Right lobe of liver (tissue), 6 donors: ENCODE measurements around the gene KCNJ11. TPM values are rescaled to one million over a fixed set of nuclear protein-coding genes. Genes with fewer than 3 reads are reported as not detected.

ENCODE experiments used
- ATAC-seq, 4 donors: fragments of 200-7000 bp; cut with Tn5 transposase; one replicate each; pipeline ENCODE4 v1.9.1; 2020; ENCODE audit warnings: mild to moderate bottlenecking in 4 of 4, moderate library complexity in 4 of 4
- DNase-seq, 3 donors: peaks; one replicate each; pipeline ENCODE4 v3.0.0-alpha.2; 2020
- H3K27ac ChIP-seq, 3 donors: fragments of 200-600 bp; one replicate each; pipeline ENCODE4 v1.8.0; 2022
- H3K27me3 ChIP-seq, 2 donors: fragments of 200-600 bp; one replicate each; pipeline ENCODE4 v1.8.0; 2022
- H3K36me3 ChIP-seq, 4 donors: fragments of 200-600 bp; sonication (generic) in 1 of 4; one replicate each; pipeline versions ENCODE4 v1.5.1 to v1.8.0; 2017 to 2022; ENCODE audit warnings: control low read depth in 1 of 4
- H3K4me1 ChIP-seq, 4 donors: fragments of 200-600 bp; sonication (generic) in 1 of 4; one replicate each; pipeline versions ENCODE4 v1.5.1 to v1.8.0; 2017 to 2022; ENCODE audit warnings: control low read depth in 1 of 4
- H3K4me3 ChIP-seq, 3 donors: fragments of 200-600 bp; one replicate each; pipeline ENCODE4 v1.8.0; 2022
- H3K9me3 ChIP-seq, 4 donors: fragments of 200-600 bp; sonication (generic) in 1 of 4; one replicate each; pipeline versions ENCODE4 v1.5.1 to v1.8.0; 2017 to 2022; ENCODE audit warnings: control low read depth in 1 of 4
- POLR2A ChIP-seq: fragments of 450-650 bp; IDR thresholded peaks from one replicate; pipeline ENCODE4 v1.6.1; 2017; ENCODE audit warnings: antibody characterized with exemption, mild to moderate bottlenecking
- WGBS: methylation state at CpG from one replicate; pipeline ENCODE4 v1.1.6; 2018; ENCODE audit warnings: low coverage, low lambda C conversion rate; ENCODE audit not compliant: insufficient coverage; ENCODE audit errors: missing lambda C conversion rate; 5-methylcytosine and 5-hydroxymethylcytosine counted together
- intact Hi-C, 2 donors: fragments of 100-400 bp; cut with DNase I; formaldehyde crosslinking; loops; one replicate each; pipeline versions ENCODE4 v1.11.2 to v1.14.1; 2022
- total RNA-seq, 6 experiments: library from RNA; depleted of rRNA in 2 of 6; stranded (reverse); fragments of >200 nt in 2 of 6; fragmentation: NEBNext Ultra II Directional in 3 of 6; extraction: Animal tissue kit (Norgen Biotek cat#: 25700) in 3 of 6; gene quantifications; one replicate each; pipeline versions ENCODE4 v1.1.0 to v1.2.4, GENCODE V29; 2016 to 2023
- TF ChIP-seq, protein P1 (sequence below), 4 donors: fragments of 200-600 bp in 3 of 4; fragments of 450-650 bp in 1 of 4; IDR thresholded peaks; one replicate each; pipeline versions ENCODE4 v1.5.1 to v1.8.0; 2016 to 2022; ENCODE audit warnings: antibody characterized with exemption in 4 of 4, mild to moderate bottlenecking in 2 of 4
- donor health status: DM: no; HTN: yes; CAD: no.
- donor health status: DM: no; HTN: no; CAD: no.
- donor health status: DM: no; HTN: no; CAD: no.
- donor health status: DM: no; HTN: yes; CAD: no.
- donor health status: DM: no; HTN: yes; CAD: no.

KCNJ11 gene
- total RNA-seq, 6 experiments from 2014 or later = 0.93 to 3.7 (median 2.0) TPM

DNA sequence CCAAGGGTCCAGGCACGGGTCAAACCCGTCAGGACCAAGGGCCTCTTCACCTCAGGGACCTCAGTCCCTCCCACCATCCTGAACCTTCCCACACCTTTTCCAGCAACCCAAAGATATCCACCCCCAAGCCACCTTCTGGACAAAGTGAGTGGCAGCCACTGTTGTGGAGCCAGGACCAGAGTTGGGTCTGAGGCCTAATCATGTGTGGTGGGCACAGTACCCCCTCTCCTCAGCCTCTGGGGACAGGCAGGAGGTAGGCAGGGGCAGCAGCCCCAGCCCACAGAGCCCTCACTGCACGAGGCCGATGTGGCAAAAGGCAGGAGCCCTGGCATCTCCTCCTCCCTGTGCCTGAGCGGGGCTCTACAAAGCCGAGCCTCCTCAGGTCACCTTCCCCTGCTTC lies 2.5 kb downstream of the KCNJ11 start:
- intact Hi-C loops = loop anchor here in 1 of 2 donors (5.0 kb wide), 1 partner anchor 116 kb away; no protein-coding TSS in a partner anchor

GRCh38 chr11:17385492-17385891 lies 3.0 kb downstream of the KCNJ11 start:
- H3K4me1 ChIP-seq = no peaks in the 10 kb centered on the region
- no peak overlapping the region for H3K4me3 ChIP-seq
- DNase-seq (no peak), ATAC-seq (no peak)
- no peaks in the 10 kb centered on the region for H3K36me3 ChIP-seq
- H3K27ac ChIP-seq = no peak overlapping the region
- TF ChIP-seq, protein P1, sequence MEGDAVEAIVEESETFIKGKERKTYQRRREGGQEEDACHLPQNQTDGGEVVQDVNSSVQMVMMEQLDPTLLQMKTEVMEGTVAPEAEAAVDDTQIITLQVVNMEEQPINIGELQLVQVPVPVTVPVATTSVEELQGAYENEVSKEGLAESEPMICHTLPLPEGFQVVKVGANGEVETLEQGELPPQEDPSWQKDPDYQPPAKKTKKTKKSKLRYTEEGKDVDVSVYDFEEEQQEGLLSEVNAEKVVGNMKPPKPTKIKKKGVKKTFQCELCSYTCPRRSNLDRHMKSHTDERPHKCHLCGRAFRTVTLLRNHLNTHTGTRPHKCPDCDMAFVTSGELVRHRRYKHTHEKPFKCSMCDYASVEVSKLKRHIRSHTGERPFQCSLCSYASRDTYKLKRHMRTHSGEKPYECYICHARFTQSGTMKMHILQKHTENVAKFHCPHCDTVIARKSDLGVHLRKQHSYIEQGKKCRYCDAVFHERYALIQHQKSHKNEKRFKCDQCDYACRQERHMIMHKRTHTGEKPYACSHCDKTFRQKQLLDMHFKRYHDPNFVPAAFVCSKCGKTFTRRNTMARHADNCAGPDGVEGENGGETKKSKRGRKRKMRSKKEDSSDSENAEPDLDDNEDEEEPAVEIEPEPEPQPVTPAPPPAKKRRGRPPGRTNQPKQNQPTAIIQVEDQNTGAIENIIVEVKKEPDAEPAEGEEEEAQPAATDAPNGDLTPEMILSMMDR (IDR thresholded peaks at IDR 0.05) = no peak
- no peak for TF ChIP-seq POLR2A
- 85% methylated on average over 4 of the region's 5 CpGs for WGBS
- intact Hi-C loops = loop anchor here in 1 of 2 donors (5.0 kb wide), 1 partner anchor 117 kb away; no protein-coding TSS in a partner anchor
- no peaks in the 10 kb centered on the region for H3K27me3 ChIP-seq
- no peaks in the 10 kb centered on the region for H3K9me3 ChIP-seq

More for the DNA sequence above, 2.5 kb downstream of the KCNJ11 start:
- no peak for DNase-seq
- H3K9me3 ChIP-seq = no peaks in the 10 kb centered on the region
- H3K4me3 ChIP-seq = no peak overlapping the region
- H3K27ac ChIP-seq = no peak overlapping the region
- H3K4me1 ChIP-seq = no peaks in the 10 kb centered on the region
- H3K36me3 ChIP-seq = no peaks in the 10 kb centered on the region
- no peaks in the 10 kb centered on the region for H3K27me3 ChIP-seq
- 40% methylated on average over 2 of the region's 6 CpGs for WGBS
- TF ChIP-seq, protein P1 (IDR thresholded peaks at IDR 0.05) = no peak
- ATAC-seq = no peak

- intact Hi-C loops = no loop called here
- H3K4me1 ChIP-seq = no peaks in the 10 kb centered on the region
- H3K27ac ChIP-seq = no peak overlapping the region
- DNase-seq (peak; percentile 81 to 84 (median 82)), ATAC-seq (peak; percentile 70 to 81 (median 75))
- no peak overlapping the region for H3K4me3 ChIP-seq
- TF ChIP-seq POLR2A = no peak
- TF ChIP-seq, protein P1 (IDR thresholded peaks at IDR 0.05) = peak; percentile 90 to 97 (median 93)
- H3K36me3 ChIP-seq = no peaks in the 10 kb centered on the region
- 0% methylated on average over 1 of the region's 6 CpGs for WGBS
- no peaks in the 10 kb centered on the region for H3K9me3 ChIP-seq
- no peaks in the 10 kb centered on the region for H3K27me3 ChIP-seq
These were observed 4.4 kb downstream of the KCNJ11 start for GRCh38 chr11:17384002-17384511.

DNA sequence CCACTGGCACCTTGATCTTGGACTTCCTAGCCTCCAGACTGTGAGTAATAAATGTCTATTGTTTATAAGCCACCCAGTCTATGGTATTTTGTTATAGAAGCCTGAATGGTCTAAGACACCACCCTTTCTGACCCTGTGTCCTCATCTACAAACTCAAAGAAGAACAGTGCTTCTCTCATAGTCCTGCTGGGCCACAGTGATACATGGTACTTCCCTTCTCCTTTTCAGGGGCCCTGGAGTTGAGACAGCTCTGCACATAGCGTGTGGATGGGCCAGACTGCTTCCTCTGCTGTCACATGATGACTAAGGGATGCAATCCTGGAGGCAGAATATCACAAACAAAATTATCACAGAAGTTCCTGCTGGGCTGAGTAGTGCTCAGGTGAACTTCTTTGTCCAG lies 5.0 kb downstream of the KCNJ11 start:
- DNase-seq = no peak
- H3K4me1 ChIP-seq = no peaks in the 10 kb centered on the region
- H3K36me3 ChIP-seq = no peaks in the 10 kb centered on the region
- ATAC-seq = peak in 2 of 4 donors; percentile 7 to 9
- 33% methylated on average over 1 of the region's 1 CpG for WGBS
- H3K27ac ChIP-seq = no peak overlapping the region
- no peaks in the 10 kb centered on the region for H3K27me3 ChIP-seq
- no peaks in the 10 kb centered on the region for H3K9me3 ChIP-seq
- no peak overlapping the region for H3K4me3 ChIP-seq
- TF ChIP-seq, protein P1 (IDR thresholded peaks at IDR 0.05) = no peak
- no peak for TF ChIP-seq POLR2A
- intact Hi-C loops = loop anchor here in 1 of 2 donors (2.0 kb wide), 1 partner anchor 121 kb away; no protein-coding TSS in a partner anchor
